ENCODE data around the gene DNAAF8. TPM values are rescaled to one million over a fixed set of nuclear protein-coding genes. Genes with fewer than 3 reads are reported as not detected.

Gene DNAAF8
- polyA plus RNA-seq, 1 donor from 2014 or later = 3.4 TPM

GRCh38 chr16:4746215-4746614 is 11.9 kb downstream of the DNAAF8 start:
- no peaks in the 10 kb centered on the region for H3F3A ChIP-seq (ENCODE audit: insufficient read depth, low read length, poor library complexity, severe bottlenecking)
- no peak overlapping the region for H3K27ac ChIP-seq (ENCODE audit: low read length)
- H3K4me3 ChIP-seq (ENCODE audit: low read length) = no peak overlapping the region
- no peaks in the 10 kb centered on the region for H3K9me3 ChIP-seq (ENCODE audit: low read length)
- H3K27me3 ChIP-seq (ENCODE audit: insufficient read depth, low read depth, low read length) = no peaks in the 10 kb centered on the region
- H2AFZ ChIP-seq (ENCODE audit: low read depth, low read length) = no peak overlapping the region
- TF ChIP-seq RAD21 (conservative IDR thresholded peaks at IDR 0.05) (no peak), CTCF (IDR thresholded peaks at IDR 0.05; ENCODE audit: poor library complexity, severe bottlenecking) (no peak), EP300 (conservative IDR thresholded peaks at IDR 0.05; ENCODE audit: poor library complexity, severe bottlenecking) (no peak), POLR2AphosphoS5 (IDR thresholded peaks at IDR 0.05) (no peak), REST (IDR thresholded peaks at IDR 0.05; ENCODE audit: borderline replicate concordance) (no peak), MXI1 (conservative IDR thresholded peaks at IDR 0.05; ENCODE audit: poor library complexity, severe bottlenecking) (no peak), SMC3 (conservative IDR thresholded peaks at IDR 0.05; ENCODE audit: poor library complexity) (no peak), EZH2 (IDR thresholded peaks at IDR 0.05; ENCODE audit: borderline replicate concordance, insufficient read depth, low read length, poor library complexity, severe bottlenecking) (no peak), TAF1 (IDR thresholded peaks at IDR 0.05; ENCODE audit: low read depth) (no peak)
- H4K20me1 ChIP-seq (ENCODE audit: insufficient read depth) = no peaks in the 10 kb centered on the region
- H3K9me2 ChIP-seq (ENCODE audit: insufficient read depth, low read length) = no peaks in the 10 kb centered on the region
- no peak overlapping the region for H3K9ac ChIP-seq (ENCODE audit: low read length)
- H3K36me3 ChIP-seq (ENCODE audit: insufficient read depth, low read length) = no peaks in the 10 kb centered on the region
- no peak overlapping the region for H3K4me2 ChIP-seq (ENCODE audit: low read length)
- H3K79me2 ChIP-seq (replicated peaks; ENCODE audit: insufficient read depth, low read length) = no peaks in the 10 kb centered on the region

- no peaks in the 10 kb centered on the region for H3K27me3 ChIP-seq (ENCODE audit: insufficient read depth, low read depth, low read length)
- no peaks in the 10 kb centered on the region for H3K79me2 ChIP-seq (replicated peaks; ENCODE audit: insufficient read depth, low read length)
- no peaks in the 10 kb centered on the region for H3K9me3 ChIP-seq (ENCODE audit: low read length)
- no peak overlapping the region for H2AFZ ChIP-seq (ENCODE audit: low read depth, low read length)
- H3F3A ChIP-seq (ENCODE audit: insufficient read depth, low read length, poor library complexity, severe bottlenecking) = no peaks in the 10 kb centered on the region
- no peak overlapping the region for H3K4me2 ChIP-seq (ENCODE audit: low read length)
- no peak overlapping the region for H3K4me3 ChIP-seq (ENCODE audit: low read length)
- TF ChIP-seq EZH2 (IDR thresholded peaks at IDR 0.05; ENCODE audit: borderline replicate concordance, insufficient read depth, low read length, poor library complexity, severe bottlenecking) (no peak), EP300 (conservative IDR thresholded peaks at IDR 0.05; ENCODE audit: poor library complexity, severe bottlenecking) (no peak), REST (IDR thresholded peaks at IDR 0.05; ENCODE audit: borderline replicate concordance) (no peak), SMC3 (conservative IDR thresholded peaks at IDR 0.05; ENCODE audit: poor library complexity) (no peak), TAF1 (IDR thresholded peaks at IDR 0.05; ENCODE audit: low read depth) (no peak), RAD21 (conservative IDR thresholded peaks at IDR 0.05) (no peak), POLR2AphosphoS5 (IDR thresholded peaks at IDR 0.05) (no peak), CTCF (IDR thresholded peaks at IDR 0.05; ENCODE audit: poor library complexity, severe bottlenecking) (no peak)
- no peaks in the 10 kb centered on the region for H3K9me2 ChIP-seq (ENCODE audit: insufficient read depth, low read length)
- H3K9ac ChIP-seq (ENCODE audit: low read length) = no peak overlapping the region
- H3K36me3 ChIP-seq (ENCODE audit: insufficient read depth, low read length) = no peaks in the 10 kb centered on the region
- H3K27ac ChIP-seq (ENCODE audit: low read length) = no peak overlapping the region
- no peaks in the 10 kb centered on the region for H4K20me1 ChIP-seq (ENCODE audit: insufficient read depth)
Measured at GRCh38 chr16:4746991-4747574, 12.7 kb downstream of the DNAAF8 start.
